Inferior parietal cortex (tissue), 1 donor: ENCODE data around the gene CLBA1.

Source experiments
- DNase-seq: peaks from one replicate; pipeline ENCODE4 v3.0.0-alpha.2; 2016; ENCODE audit errors: extremely low spot score

The CLBA1 gene

DNA sequence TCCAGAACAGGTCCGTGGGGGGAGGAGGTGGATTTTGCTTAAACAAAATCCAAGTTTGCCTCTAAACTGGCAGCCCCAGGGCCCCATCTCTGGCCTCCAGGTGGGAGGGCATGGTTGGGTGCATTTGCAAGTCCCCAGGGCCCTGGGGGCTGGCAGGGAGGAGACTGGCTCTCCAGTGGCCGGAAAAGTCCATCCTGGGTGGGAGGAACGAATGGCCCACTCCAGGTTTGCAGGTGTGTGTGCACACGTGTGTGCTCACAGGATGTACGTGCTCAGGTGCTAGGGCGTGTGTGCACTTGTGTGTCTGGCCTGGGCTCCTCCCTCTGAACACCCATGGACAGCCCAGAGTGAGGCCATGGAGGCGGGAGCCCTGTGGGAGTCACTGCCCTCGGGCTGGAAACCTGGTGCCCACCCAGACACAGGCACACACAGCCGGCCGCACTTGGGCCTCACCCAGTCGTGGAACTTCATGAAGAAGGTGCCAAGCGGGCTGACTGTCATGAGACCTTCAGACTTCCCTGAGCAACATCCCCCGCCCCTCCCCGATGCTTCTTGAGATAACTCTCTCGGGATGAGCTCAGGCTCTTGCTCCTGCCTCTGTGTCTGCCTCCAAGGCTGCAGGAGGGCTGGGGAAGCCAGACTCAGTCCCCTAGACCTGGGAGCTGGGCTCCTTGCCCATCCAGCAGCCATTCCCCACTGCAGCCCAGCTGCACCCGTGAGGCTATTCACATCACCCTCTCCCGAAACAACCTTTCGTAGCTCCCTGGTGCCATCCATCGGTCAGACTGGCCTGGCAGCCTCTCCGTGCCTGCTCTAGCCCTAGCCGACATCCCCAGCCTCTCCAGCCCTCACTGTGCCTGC lies 16.8 kb upstream of the CLBA1 start:
- DNase-seq = no peak

DNA sequence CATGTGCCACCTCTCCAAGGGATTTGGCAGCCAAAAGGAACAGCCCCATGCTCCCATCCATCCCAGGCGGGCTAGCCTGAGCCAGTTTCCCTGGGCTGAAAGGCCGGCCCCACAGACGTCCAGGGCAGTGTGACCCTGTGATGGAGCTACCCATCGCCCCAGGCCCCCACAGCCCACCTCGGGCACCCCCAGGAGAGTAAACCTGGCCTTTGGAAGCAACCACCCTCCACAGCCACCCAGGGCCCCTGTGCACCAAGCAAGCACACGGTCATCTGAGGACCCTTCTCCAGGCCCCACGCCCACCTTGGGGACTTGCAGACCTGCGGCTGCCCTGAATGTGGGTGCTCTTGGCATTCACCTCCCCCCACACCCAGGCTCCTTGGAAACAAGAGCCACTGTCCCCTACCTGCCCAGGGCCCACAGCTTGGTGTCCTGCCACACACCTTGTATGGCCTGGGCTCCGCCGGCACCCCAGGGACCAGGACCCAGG lies 15.8 kb upstream of the CLBA1 start:
- DNase-seq = no peak

DNA sequence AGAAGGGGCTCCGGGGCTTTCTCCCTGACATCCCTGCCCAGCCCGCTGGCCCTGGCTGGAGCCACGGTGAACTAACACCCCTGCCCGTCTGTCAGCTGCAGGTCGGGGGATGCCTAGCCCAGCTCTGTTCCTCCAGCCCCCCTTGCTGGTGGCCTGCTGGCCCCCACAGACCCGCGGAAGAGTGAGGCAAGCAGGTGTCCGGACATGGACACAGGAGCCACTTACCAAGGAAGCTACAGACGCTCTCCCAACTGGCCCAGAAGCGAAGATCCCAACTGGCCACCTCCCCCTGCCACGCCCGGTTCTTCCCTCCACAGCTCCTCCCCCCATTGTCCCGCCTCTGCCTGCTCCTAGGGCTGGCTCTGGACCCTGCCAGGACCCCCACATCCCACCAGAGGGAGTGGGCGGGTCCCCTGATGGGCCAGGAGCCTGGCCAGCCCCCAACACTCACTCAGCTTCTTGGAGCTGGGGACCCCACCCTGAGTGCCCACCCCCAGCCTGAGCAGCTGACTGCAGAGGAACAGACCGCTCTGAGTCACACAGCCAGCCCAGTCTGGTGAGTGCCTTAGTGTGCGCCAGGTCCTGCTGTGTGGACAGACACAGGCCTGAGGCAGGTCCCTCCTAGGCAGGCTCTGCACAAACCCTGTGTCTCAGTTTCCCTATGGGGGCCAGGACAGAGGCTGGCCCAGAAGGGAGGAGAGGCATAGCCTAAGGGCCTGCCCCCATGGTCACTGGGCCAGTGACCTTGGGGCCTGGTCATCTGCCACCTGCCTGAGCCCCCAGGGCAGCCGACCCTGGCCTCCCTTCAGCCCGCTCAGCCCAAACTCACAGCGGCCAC lies 15.1 kb upstream of the CLBA1 start:
- DNase-seq = no peak

DNA sequence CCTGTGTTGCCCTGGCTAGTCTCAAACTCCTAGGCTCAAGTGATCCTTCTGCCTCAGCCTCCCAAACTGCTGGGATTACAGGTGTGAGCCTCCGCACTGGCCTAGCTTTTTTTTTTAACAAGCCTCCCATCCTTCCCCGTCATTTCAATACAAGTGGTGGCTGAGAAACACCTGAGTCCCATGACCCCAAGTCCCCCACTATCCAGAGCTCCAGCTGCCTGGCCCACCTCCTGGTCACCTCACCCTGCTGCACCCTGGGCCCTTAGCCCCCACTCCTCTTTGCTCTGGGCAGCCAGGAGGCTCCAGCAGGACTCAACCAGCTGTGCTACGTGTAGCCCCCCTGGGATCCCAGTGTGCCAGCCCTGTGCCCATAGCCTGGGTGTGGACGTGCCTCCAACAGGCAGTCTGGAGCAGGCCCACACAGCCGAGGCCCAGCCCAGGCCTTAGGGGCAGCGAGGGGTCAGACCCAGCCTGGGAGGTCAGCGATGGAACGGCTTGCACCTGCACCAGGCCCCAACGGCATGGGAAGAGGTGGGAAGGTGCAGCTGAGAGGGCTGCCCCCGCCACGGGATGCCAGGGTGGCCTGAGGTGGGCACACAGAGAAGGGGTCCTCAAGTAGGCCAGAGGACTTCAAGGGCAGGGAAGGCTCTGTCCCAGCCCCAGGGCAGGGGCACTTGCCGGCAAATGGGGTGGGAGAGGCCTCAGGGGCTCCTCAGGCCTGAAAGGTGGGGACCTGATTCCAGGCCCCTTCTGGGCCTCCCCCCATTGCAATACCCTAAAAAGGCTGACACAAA lies 13.9 kb upstream of the CLBA1 start:
- no peak for DNase-seq

DNA sequence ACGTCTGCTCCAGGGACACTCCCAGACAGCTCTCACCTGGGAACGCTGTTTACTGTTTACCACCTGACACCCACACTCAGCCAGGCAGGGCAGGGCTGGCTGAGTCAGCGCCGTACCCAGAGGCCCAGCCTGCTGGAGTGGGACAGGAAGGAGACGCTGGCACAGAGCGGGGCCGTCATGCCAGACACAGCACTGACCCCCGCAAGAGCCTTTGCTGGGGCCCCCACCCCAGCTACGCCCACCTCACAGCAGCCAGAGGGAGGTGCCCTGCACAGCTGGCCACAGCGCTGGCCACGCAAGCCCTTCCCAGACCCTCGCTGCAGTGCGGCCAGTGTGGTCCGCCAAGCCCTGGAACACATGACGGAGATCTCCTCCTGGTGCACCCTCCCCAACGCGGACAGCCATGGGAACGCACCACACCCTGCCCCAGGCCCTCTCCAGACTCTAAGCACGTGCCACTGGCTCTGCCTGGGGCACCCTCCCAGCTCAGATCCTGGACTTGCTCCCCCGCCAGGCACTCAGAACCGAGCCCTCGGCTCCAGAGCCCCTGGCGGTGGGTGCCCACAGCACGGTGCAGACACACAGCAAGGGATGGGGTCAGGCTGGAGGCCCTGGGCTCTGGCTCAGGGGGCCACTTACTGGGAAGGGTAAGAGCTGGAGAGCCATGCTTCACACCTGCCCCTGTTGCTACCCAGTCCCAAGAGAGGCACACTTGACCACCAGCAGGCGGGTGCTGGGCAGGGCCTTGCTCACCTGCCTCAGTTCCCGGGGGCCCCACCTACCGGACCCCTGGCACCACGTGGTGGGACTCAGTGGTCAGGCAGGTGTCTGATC lies 13.1 kb upstream of the CLBA1 start:
- DNase-seq = no peak

DNA sequence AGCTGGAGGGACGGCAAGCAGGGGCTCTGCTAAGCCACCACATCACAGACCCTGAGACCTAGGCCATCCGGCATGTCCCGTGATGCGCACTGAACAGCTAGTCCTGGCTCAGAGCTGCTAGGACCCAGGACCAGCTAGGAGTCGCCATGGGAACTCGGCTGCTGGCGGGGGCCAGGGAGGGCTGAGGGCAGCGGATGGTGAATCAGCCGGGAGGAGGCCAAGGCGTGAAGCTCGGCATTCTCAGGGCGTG lies 12.5 kb upstream of the CLBA1 start:
- DNase-seq = no peak

DNA sequence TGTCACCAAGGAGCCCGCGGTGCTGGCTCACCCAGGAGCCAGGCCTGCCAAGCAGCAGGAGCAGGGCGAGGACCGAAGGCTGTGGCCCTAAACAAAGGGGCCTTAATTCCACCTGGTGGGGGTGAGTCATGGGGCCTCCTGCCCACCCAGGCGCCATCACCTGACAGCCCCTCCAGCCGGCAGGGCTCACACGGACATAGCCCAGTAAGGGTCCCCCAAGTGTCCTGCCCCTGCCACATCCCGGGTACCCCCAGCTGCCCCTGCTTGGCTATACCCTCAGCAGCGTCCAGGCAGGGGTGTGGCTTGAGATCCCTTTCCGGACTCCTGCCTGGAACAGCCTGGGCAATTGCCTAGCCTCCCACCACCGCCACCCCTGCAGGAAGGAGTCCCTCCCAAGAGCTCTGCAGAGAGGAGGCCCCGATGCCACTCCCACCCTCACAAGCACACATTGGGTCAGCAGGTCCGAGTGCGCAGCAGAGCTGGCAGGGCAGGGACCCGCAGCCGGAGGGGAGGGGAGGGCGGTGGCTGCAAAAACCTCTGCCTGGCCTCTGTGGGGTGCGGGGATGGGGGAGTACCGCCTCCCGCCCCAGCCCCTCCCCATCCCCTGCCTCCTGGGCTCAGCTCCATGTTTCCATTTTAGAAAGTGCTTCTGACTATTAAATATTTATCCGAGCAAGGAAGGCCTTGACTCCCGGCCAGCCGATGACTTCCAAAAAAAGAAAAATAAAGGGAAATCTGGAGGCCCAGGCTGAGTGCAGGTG lies 12.0 kb upstream of the CLBA1 start:
- DNase-seq = no peak

DNA sequence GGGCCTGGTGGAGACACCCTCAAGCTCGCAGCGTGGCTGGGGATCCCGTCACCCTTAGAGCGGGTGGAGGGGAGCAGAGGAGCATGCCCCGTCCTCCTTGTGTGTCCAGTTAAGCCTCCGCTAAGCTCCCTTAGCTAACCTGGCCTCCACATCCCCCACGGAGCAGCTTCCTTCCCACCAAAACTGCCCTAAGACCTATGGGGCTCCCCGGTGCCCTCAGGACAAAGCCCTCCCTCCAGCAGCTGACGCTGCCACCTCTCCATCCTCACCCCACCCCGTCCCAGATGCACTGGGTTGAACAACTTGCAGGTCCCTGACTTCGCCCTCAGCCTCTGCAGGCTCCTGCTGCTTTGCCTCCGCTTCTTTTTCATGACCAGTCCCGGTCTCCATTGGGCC lies 11.4 kb upstream of the CLBA1 start:
- DNase-seq = no peak

DNA sequence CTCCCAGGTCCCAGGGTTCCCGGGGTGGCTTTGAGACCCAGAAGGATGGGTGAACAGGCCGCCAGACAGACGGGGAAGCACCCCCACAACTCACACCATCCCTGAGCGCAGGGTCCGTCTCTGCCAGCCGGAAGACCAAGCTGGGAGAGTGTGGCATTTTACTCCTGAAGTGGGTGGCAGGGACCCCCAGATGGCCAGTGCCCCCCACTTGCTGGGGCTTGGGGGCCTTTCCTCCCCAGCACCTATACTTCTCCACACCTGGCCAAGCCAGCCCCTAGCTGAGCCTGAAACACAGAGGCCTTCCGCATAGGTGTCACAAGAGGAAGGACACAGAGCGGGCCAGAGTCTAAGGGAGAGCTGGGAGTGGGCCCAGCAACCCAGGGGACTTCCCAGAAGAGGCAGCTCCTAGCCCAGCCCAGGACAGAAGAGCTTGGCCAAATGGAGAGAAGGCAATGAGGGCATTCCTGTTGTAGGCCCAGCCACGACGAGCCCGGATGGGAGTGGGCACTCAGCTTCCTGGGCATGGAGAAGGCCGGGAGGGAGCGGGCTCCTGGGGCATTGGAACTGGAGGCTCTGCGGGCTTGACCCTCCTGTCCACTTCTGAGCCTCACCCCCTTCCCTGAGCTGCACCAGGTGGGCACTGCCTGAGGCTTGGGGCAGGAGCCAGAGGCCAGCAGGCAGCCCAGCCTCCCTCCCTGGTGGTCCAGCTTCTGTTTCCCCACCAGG lies 10.8 kb upstream of the CLBA1 start:
- no peak for DNase-seq

DNA sequence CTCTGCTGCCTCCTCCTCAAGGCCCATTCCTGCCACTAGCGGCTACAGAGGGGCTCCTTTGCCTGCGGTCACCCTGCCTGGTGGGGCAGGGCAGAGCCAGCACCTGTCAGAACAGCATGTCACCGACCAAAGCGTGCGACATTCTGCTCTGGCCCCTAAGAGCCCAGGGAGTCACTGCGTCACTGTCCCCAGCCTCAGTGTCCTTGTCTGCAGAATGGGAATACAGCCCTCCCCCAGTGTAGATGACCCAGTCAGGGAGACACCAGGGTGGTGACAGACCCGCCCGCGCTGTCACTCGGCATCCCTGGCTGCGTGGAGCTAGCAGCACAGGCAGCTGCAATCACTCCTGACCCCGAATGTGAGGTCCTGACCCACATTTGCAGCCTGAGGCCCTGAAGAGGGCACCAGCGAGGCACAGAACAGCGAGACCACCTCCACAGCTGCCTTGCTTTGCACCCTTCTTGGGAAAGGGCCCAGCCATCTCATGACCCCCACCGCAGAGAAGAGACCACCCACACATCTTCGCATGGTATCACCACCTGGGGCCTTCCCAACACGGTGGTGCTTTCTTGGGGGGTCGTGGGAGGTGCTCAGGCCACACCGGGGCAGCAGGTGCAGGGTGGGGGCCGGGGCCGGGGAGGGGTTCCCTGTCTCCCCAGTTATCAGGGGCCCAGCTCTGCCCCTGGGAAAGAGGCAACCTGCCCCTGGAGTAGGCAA lies 9.9 kb upstream of the CLBA1 start:
- no peak for DNase-seq

DNA sequence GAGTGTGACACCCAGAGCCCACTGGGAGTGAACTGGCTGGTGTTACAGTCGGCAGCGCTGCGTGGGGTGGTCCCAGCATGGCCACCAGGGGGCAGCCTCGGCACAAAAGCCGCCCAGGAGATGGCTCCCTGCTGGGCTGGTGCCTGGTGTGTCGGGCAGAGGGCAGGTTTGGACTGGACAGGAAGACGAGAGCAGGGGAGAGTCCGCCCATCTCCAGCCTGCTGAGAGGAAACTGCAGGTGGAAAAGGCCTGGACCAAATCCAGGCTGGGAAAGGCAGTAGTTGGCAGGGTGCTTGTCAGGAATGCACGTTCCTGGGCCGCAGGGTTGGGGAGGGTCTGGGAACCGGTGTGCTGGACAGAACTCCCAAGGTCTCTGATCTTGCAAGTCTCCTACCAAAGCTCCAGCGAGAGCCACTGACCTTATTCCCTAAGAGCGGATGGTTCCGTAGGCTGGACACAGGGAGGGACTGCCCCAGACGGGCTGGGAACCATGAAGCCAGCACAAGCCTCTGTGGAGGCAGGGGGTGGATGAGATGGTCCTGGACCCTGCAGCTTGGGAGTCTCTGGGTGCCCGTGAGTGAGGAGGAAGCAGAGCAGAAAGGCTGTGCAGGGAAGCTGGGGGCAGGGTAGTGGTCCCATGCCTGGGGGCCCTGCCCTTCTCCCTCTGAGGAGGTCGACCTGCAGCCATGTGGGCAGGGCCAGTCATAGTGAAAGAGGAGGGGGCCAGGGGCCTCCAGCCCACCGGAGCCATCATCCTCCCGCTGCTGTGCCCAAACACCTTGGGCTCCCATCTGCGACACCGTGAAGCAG lies 9.2 kb upstream of the CLBA1 start:
- DNase-seq = peak; percentile 53

DNA sequence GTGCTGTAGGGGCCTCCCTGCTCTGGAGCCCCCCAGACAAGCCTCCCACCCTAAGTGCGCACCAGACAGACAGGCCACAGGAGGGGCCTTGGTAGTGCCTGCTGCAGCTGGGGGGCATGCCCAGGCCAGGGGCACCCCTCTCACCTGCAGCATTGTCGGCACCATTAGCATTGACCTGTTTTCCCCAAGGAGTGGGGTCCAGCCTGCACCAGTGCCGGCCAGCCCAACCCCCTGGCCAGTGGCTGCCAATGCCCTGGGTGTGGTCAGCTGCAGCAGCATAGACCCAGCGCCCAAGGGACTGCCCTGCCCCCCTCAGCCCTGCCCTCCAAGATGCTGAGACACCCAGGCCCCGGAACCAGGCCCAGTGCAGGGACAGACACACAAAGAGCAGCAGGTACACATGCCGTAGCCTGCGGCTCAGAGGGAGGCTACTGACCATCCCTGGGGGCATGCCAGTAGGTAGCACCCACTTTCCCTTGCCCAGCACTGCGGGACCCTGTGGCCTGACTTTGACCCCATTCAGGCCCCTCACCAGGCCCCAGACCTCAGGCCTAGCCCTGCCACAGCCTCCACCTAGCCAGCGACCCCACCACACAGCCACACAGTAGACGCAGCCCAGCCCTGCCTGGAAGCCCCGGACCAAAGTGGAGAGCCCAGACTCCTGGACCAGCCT lies 8.4 kb upstream of the CLBA1 start:
- DNase-seq = no peak

DNA sequence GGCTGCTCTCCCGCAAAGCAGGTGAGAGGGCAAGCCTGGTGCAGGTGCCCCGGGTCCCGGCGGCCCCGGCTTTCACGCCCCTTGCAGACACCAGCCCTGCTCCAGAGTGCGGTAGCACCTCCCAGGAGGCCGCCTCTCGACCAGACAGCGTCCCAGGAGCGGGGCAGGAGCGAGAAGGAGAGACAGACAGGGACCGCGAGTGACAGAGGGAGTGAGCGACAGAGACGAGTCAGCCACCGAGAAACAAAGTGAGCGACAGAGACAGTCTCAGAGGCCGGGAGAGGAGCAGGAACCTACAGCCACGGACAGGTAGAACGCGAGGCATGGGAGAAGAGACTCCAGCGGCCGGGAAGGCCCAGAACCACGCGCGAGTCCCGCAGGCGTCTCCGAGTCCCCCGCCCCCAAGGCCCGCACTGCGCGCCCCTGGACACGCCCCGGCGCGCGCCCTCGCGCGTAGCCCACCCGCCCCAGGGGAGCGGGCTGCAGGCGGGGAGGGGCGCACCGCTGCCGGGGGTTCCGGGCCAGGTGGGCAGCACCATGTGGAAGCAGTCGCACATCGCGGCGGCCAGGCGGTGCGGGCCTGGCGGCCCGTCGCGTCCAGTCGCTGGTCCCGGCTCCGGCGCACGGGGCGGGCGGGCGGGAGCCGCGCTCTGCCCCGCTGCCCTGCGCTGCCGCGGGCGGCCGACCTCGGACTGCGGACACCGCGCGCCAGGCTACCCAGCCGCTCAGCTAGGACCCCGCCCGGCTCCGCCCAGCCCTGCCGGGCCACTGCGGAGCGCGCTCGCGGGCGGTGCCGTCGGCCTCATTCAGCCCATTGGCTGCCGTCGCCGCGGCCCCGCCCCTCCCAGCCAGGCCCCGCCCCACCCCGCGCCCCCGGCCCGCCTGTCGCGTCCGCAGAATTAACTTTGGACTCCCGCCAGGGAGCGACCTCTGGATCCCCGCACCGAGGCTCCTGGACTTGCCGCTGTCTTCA lies 7.6 kb upstream of the CLBA1 start, which contains the start of gene AHNAK2:
TSS of gene AHNAK2 (minus strand) at position 694 of the 973 bp plus-strand sequence. CDS start at position 557, 137 bp downstream.
- no peak for DNase-seq

DNA sequence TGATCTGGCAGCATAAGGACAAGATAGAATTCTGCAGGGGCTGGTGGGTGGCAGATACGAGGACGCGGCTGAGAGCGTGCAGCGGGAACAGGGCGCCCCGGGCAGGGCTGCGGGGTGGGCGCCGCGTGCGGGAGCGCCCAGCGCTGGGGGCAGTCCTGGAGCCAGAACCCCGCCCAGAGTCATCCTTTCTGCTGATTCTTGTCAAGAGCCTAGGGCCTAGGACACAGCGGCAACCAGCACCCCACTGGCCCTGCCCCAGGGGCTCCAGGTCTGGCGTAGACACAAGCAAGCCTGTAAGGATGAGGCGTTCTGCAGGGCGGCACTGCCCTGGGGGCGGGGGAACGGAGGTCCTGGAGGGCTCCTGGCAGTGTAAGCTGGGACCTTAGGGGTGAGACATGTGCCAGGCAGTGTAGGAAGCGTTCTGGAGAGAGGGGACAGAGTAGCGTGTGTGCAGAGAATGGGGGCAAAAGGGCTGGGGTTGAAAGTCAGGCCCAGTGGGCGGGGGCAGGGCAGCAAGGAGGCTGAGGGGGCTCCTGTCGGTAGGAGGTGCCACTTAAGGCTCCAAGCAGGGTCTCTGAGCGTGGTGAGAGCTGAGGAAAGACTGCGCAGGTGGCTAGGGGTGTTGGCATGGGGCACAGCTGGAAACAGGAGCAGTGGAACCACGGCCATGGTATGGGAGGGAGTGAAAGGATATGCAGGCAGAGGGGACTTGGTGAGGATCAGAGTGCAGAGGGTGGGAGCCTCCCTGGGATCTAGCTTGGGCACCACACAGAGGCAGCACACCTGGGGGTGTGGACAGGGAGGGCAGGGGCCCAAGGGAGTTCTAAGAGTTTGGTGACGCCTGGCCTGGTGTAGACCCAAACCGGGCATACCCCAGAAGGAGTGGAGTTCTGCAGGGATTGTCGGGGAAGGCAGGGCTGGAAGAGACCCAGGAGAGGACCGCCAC lies 6.6 kb upstream of the CLBA1 start:
- DNase-seq = no peak
